ENCODE results near the gene EXOSC9.

EXOSC9 gene

GRCh38 chr4:121800638-121800960, 524 bp upstream of the EXOSC9 start:
- Histone ChIP-seq H3K27me3 (no peaks in the 10 kb centered on the region), H3K9me3 (no peaks in the 10 kb centered on the region), H3K36me3 (peaks cover 32% of the 10 kb centered on the region), H3K4me3 (ENCODE audit: low read depth, low read length) (peak overlapping the region; percentile 93), H3K4me1 (no peaks in the 10 kb centered on the region)
- no peak for DNase-seq
- TF ChIP-seq, protein P1, sequence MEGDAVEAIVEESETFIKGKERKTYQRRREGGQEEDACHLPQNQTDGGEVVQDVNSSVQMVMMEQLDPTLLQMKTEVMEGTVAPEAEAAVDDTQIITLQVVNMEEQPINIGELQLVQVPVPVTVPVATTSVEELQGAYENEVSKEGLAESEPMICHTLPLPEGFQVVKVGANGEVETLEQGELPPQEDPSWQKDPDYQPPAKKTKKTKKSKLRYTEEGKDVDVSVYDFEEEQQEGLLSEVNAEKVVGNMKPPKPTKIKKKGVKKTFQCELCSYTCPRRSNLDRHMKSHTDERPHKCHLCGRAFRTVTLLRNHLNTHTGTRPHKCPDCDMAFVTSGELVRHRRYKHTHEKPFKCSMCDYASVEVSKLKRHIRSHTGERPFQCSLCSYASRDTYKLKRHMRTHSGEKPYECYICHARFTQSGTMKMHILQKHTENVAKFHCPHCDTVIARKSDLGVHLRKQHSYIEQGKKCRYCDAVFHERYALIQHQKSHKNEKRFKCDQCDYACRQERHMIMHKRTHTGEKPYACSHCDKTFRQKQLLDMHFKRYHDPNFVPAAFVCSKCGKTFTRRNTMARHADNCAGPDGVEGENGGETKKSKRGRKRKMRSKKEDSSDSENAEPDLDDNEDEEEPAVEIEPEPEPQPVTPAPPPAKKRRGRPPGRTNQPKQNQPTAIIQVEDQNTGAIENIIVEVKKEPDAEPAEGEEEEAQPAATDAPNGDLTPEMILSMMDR (IDR thresholded peaks at IDR 0.05; ENCODE audit: low read depth, low read length) = no peak

DNA sequence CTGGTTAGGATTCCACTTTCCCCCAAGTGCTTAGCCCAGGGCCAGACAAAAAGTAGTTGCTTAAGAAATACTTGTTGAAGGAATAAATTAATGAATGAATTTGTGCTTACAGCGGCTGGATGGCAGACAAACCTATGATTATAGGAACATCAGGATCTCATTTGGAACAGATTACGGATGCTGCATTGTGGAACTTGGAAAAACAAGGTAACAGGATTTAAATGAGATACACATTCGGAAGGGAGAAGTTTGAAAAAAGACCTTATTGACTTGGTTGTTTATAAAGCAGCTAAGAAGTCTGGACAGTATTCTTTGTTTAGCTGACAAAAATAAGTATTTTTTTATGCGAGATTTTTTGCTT, 572 bp downstream of the EXOSC9 start:
- H3K27me3 ChIP-seq = no peaks in the 10 kb centered on the region
- no peaks in the 10 kb centered on the region for H3K9me3 ChIP-seq
- DNase-seq = no peak
- TF ChIP-seq, protein P1 (IDR thresholded peaks at IDR 0.05; ENCODE audit: low read depth, low read length) = no peak
- no peaks in the 10 kb centered on the region for H3K4me1 ChIP-seq
- H3K36me3 ChIP-seq = peaks cover 40% of the 10 kb centered on the region
- peak overlapping the region; percentile 93 for H3K4me3 ChIP-seq (ENCODE audit: low read depth, low read length)

- no peaks in the 10 kb centered on the region for H3K27me3 ChIP-seq
- TF ChIP-seq, protein P1 (IDR thresholded peaks at IDR 0.05; ENCODE audit: low read depth, low read length) = no peak
- H3K9me3 ChIP-seq = no peaks in the 10 kb centered on the region
- H3K4me3 ChIP-seq (ENCODE audit: low read depth, low read length) = no peak overlapping the region
- no peak for DNase-seq
- H3K36me3 ChIP-seq = peaks cover 77% of the 10 kb centered on the region
- H3K4me1 ChIP-seq = no peaks in the 10 kb centered on the region
Observed at GRCh38 chr4:121806411-121806810, 5.3 kb downstream of the EXOSC9 start.

DNA sequence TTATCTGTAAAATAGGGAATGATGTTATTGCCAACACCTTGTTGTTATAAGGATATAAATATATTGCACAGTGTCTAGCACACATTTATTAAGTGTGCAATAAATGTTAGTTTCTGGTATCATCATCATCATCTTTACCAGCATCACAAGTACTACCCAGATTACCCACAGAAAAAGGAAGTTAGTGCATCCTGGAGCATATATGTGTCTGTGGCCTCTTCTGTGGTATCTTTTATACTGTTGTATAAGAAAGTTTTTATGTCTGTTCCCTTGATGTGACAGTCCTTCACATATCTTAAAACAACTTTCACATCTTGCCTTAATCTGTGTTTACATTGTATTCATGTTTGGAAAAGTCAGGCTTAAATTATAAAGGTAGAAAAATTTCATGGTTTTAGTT, 10.0 kb downstream of the EXOSC9 start:
- Histone ChIP-seq H3K9me3 (no peaks in the 10 kb centered on the region), H3K36me3 (peaks cover 85% of the 10 kb centered on the region)
- TF ChIP-seq, protein P1 (IDR thresholded peaks at IDR 0.05; ENCODE audit: low read depth, low read length) = no peak

DNA sequence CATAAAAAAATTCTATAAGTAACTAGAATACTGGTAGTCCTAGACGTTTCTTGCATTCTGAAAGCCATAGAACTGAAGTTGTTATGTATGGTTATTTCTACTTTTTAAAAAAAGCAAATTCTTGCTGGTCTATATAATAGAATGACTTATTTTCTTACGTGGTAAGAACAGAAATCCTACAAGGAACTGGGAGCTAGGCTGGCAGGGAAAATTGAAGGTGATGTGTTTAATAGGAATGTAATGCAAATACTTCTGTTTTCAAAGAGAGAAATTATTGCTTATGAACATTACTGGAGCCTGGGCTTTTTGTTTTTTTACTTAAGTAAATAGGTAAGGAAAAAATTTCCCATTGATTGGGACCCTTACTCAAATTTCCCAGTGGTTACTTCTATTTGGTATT, 13.6 kb downstream of the EXOSC9 start:
- no peaks in the 10 kb centered on the region for H3K27me3 ChIP-seq
- H3K36me3 ChIP-seq = peaks cover 89% of the 10 kb centered on the region
- TF ChIP-seq, protein P1 (IDR thresholded peaks at IDR 0.05; ENCODE audit: low read depth, low read length) = no peak
- H3K9me3 ChIP-seq = no peaks in the 10 kb centered on the region
- H3K4me3 ChIP-seq (ENCODE audit: low read depth, low read length) = no peak overlapping the region
- no peaks in the 10 kb centered on the region for H3K4me1 ChIP-seq
- no peak for DNase-seq

More for the DNA sequence above, 10.0 kb downstream of the EXOSC9 start:
- no peak overlapping the region for H3K4me3 ChIP-seq (ENCODE audit: low read depth, low read length)
- no peaks in the 10 kb centered on the region for H3K27me3 ChIP-seq
- no peaks in the 10 kb centered on the region for H3K4me1 ChIP-seq
- DNase-seq = no peak

DNA sequence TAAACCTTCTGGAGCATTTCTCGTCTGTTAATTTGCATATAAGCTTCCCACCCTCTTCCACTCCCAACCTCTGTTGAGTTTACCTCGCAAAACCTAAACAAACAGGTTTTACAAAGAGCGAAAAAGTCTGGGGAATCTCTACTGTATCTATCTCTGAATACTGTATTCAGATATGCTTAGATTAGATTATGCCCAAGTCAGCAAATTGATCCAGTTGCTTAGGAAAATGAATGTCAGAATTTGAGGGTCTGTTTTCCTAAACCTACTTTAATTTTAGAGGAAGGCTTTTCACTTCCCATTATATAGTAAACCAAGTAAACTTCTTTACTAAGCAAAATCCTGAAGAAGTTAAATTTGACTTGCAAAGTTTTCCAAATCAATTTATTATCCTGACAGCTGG, 15.9 kb downstream of the EXOSC9 start:
- H3K27me3 ChIP-seq = no peaks in the 10 kb centered on the region
- no peaks in the 10 kb centered on the region for H3K4me1 ChIP-seq
- TF ChIP-seq, protein P1 (IDR thresholded peaks at IDR 0.05; ENCODE audit: low read depth, low read length) = no peak
- no peak for DNase-seq
- H3K9me3 ChIP-seq = no peaks in the 10 kb centered on the region
- no peak overlapping the region for H3K4me3 ChIP-seq (ENCODE audit: low read depth, low read length)
- H3K36me3 ChIP-seq = peaks cover 94% of the 10 kb centered on the region
